BJ (cell line): ENCODE data around the gene TMEM139. TPM values are rescaled to one million over a fixed set of nuclear protein-coding genes. Genes with fewer than 3 reads are reported as not detected.
A peak's percentile ranks its signal among the peaks of the same experiment; 100 is the strongest.

Experiments
- CTCF ChIA-PET: fragments of 350-600 bp; formaldehyde crosslinking; extraction: SDS; loops from one replicate; lab custom pipeline; 2021; ENCODE audit warnings: antibody characterized with exemption, inconsistent platforms; lab: Yijun Ruan, JAX
- POLR2A ChIA-PET: fragments of 300-600 bp; sonication (Branson Sonifier 250); formaldehyde crosslinking; extraction: SDS; loops from one replicate; lab custom pipeline; 2021; ENCODE audit warnings: antibody characterized with exemption; lab: Charles Lee
- DNase-seq: peaks from one replicate; pipeline ENCODE4 v3.0.0-alpha.2; 2011; ENCODE audit warnings: low read depth
- H3K27me3 ChIP-seq: 2 replicates; pipeline ENCODE4 v1.6.0; 2011; ENCODE audit warnings: low read length; ENCODE audit not compliant: control insufficient read depth, insufficient read depth
- H3K36me3 ChIP-seq: 2 replicates; pipeline ENCODE4 v1.5.1; 2011; ENCODE audit warnings: low read length; ENCODE audit not compliant: control insufficient read depth, insufficient read depth
- H3K4me3 ChIP-seq: 2 replicates; pipeline ENCODE4 v1.5.1; 2011; ENCODE audit warnings: low read depth, mild to moderate bottlenecking, control low read depth, low read length
- CTCF ChIP-seq: IDR thresholded peaks from 2 replicates; pipeline ENCODE4 v1.5.1; 2011; ENCODE audit warnings: low read depth, mild to moderate bottlenecking, control low read depth, inconsistent platforms, low read length, moderate library complexity; ENCODE audit not compliant: insufficient read depth
- polyA plus RNA-seq: library from polyadenylated mRNA; depleted of rRNA; stranded (reverse); fragments of >200 nt; gene quantifications from 2 replicates; pipeline ENCODE4 v1.2.3, GENCODE V29; 2011

The TMEM139 gene
- polyA plus RNA-seq, 1 experiment, result 0.11 TPM

GRCh38 chr7:143290293-143290692 lies 5.5 kb downstream of the TMEM139 start:
- H3K4me3 ChIP-seq, result no peak overlapping the region
- ChIA-PET POLR2A (no interaction called here), CTCF (interaction anchor here (0.6 to 1.9 kb wide), 2 partner anchors 50 to 60 kb away, joined by 3 to 7 read pairs; no protein-coding TSS in a partner anchor)

GRCh38 chr7:143292876-143293275 lies 8.1 kb downstream of the TMEM139 start:
- Histone ChIP-seq H3K36me3 (peaks cover 8% of the 10 kb centered on the region), H3K4me3 (no peak overlapping the region), H3K27me3 (no peaks in the 10 kb centered on the region)
- DNase-seq, result no peak
- no peak for TF ChIP-seq CTCF
- CTCF ChIA-PET, result interaction anchor here (1.3 to 2.5 kb wide), 4 partner anchors 8 to 52 kb away, joined by 4 to 9 read pairs (median 6); no protein-coding TSS in a partner anchor
- POLR2A ChIA-PET, result no interaction called here

More at GRCh38 chr7:143290293-143290692, 5.5 kb downstream of the TMEM139 start:
- TF ChIP-seq CTCF, result no peak
- DNase-seq, result no peak
- Histone ChIP-seq H3K36me3 (peaks cover 8% of the 10 kb centered on the region), H3K27me3 (no peaks in the 10 kb centered on the region)

- no peak for TF ChIP-seq CTCF
- ChIA-PET POLR2A (interaction anchor here (0.6 to 0.8 kb wide), 2 partner anchors 33 to 98 kb away, joined by 4 to 6 read pairs; partner anchors contain the start of gene GSTK1), CTCF (interaction anchor here (0.8 to 3.5 kb wide), 4 partner anchors 9 to 120 kb away, joined by 3 to 13 read pairs (median 8); no protein-coding TSS in a partner anchor)
- Histone ChIP-seq H3K27me3 (no peaks in the 10 kb centered on the region), H3K36me3 (peaks cover 18% of the 10 kb centered on the region), H3K4me3 (no peak overlapping the region)
- DNase-seq, result no peak
Measured at GRCh38 chr7:143295870-143296269, 11.1 kb downstream of the TMEM139 start.

GRCh38 chr7:143296686-143297085 lies 11.9 kb downstream of the TMEM139 start:
- DNase-seq, result peak; percentile 24
- peaks cover 18% of the 10 kb centered on the region for H3K36me3 ChIP-seq
- CTCF ChIA-PET, result interaction anchor here (1.3 to 3.5 kb wide), 3 partner anchors 8 to 119 kb away, joined by 4 to 13 read pairs (median 11); no protein-coding TSS in a partner anchor

More at GRCh38 chr7:143296686-143297085, 11.9 kb downstream of the TMEM139 start:
- no peak for TF ChIP-seq CTCF
- Histone ChIP-seq H3K27me3 (no peaks in the 10 kb centered on the region), H3K4me3 (no peak overlapping the region)
- POLR2A ChIA-PET, result interaction anchor here (0.6 kb wide), 1 partner anchor 97 kb away, joined by 6 read pairs; no protein-coding TSS in a partner anchor
